GM19023 (cell line): ENCODE measurements around the gene RABGEF1.
"Not testable (repeated sequence)": the region's sequence is repeated elsewhere in the genome, so short reads cannot be mapped to it uniquely, and the experiment has no call there.

ENCODE experiments used
- ATAC-seq: cut with Tn5 transposase; IDR thresholded peaks from one replicate; pipeline ENCODE4 v1.9.1; 2021; ENCODE audit warnings: mild to moderate bottlenecking, moderate library complexity; ENCODE audit not compliant: unreplicated experiment

The RABGEF1 gene

DNA sequence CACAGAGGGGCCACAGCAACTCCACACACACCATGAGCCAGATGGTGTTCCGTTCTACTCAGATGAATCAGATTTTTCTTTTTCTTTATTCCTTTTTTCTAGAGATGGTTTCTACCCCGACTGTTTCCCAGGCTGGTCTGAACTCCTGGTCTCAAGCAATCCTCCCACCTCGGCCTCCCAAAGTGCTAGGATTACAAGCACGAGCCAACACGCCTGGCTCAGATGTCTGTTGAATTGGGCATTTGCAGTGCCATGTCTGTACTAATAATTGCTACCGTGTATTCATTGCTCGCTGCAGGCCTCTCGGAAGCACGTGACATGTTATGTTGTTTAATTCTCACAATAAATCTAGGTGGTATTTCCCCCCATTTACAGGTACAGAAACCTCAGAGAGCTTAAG is 67.2 kb downstream of the RABGEF1 start:
- no peak for ATAC-seq

DNA sequence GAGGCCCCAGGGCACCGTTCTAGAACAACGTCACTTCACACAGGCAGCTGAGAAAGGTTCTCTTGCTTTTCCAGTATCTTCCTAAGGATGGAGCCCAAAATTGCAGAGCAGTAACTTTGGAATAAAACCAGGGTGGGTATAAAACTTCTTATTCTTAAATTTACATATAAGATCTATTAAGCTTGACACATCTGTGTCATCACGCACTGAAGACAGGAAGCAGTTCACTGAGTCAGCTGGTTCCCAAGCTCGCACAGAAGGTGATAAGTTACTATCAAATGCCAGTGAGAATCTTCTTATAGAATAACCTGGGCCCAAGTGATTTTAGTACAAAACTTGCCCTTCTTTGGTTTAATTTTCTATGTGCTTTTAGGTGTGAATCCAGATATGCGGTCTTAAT is 70.2 kb downstream of the RABGEF1 start:
- no peak for ATAC-seq

DNA sequence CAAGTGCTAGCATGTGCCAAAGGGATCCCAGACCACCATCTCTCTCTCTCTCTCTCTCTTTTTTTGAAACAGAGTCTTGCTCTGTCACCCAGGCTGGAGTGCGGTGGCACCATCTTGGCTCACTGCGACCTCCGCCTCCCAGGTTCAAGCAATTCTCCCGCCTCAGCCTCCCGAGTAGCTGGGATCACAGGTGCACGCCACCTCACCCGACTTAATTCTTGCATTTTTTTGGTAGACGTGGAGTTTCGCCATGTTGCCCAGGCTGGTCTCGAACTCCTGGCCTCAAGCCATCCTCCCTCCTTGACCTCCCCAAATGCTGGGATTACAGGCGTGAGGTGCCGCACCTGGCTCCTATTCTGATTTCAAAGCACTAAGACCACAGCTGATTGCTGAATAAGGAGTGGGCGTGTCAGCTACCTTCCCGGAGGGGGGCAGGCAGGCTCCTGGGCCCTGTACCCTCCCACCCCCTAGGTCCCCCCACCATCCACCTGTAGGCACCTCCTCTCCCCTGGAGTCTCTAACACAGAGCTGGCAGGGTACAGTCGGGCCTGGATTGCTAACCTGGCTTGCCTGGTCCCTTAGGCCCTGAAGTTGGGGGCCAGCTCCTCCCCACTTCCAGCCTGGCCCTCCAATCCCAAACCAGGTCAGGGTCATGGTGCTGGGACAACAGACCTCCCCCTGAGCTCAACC is 74.8 kb downstream of the RABGEF1 start:
- not testable (repeated sequence) for ATAC-seq

DNA sequence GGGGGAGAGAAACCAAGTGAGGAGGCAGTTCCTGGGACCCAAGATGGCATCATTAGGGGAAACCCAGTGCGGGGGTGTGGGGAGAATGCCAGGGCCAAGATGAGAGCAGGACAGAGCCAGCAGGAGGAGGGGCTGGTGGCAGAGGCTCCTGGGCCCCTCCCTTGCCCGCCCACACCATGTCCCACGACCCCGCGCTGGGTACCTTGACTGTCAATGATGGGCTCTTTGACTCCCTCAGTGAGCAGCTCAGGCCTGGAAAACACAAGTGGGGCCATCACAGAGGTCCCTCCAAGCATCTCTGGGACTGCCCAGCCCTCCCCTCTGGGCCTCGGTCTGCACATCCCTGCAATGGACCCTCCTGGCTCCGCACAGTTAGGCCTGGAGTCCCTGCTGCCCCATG is 75.4 kb downstream of the RABGEF1 start:
- no peak for ATAC-seq

DNA sequence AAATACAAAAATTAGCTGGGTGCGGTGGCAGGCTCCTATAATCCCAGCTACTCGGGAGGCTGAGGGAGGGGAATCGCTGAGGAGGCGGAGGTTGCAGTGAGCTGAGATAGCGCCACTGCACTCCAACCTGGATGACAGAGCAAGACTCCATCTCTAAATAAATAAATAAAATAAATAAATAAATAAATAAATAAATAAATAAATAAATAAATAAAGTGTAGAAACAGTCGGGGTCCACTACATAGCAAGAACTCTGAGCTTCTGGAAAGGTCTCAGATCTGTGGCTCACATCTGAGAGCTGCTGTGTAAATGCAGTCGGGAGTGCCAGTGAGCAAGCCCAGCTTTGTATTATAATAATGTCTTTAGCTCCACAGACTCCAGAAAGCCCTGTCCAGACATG is 76.1 kb downstream of the RABGEF1 start:
- not testable (repeated sequence) for ATAC-seq

DNA sequence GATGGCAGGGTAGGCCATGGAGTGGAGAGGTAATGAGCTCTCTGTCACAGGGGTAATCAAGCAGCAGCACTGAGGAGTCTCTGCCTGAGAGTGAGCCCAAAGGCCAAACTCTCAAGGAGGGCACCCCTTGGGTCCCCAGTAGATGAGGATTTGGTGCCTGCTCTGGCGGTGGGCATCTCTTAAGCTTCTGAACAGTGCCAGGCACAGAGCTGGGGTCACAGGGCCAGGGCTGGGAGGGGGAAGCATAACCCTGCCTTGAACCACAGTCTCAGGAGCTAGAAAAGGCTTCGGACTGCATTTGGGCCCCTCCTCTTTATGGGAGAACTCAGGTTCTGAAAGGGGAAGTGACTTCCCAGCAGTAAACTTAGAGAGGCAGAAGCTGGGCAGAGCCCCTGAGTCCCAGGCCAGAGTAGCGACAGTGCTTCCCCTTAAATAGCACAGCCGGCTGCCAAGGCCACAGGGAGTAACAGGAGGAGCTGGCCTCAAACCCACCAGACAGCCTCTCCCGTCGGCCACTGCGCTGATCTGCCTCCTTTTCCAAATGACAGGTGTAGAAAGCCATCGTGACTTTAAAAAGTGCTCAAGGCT is 76.8 kb downstream of the RABGEF1 start:
- ATAC-seq: peak; percentile 47

DNA sequence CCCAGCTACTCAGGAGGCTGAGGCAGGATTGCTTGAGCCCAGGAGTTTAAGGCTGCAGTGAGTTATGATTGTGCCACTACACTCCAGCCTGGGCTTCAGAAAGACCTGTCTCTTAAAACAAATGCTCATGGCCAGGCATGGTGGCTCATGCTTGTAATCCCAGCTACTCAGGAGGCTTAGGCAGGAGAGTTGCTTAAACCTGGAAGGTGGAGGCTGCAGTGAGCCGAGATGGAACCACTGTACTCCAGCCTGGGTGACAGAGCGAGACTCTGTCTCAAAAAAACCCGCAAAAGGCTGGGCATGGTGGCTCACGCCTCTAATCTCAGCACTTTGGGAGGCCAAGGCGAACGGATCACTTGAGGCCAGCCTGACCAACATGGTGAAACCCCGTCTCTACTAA is 77.4 kb downstream of the RABGEF1 start:
- ATAC-seq: peak; percentile 22

DNA sequence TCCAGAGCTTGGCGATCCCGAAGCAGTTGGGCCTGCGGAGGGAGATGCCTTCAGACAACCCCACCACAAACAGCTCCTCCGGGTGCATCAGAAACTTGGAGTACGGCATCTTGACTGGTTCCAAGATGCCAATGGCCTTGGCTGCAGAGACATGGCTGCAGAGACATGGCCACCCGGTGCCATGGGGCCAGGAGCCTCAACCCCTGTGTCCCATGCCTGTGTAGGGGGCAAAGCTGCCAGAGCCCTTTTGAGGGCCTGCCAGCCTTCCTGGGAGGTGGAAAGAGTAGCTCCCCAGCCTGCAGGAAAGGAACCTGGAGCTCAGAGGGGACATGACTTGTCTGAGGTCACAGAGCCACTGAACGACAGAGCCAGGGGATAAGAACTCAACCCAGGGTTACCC is 83.5 kb downstream of the RABGEF1 start:
- ATAC-seq: no peak

DNA sequence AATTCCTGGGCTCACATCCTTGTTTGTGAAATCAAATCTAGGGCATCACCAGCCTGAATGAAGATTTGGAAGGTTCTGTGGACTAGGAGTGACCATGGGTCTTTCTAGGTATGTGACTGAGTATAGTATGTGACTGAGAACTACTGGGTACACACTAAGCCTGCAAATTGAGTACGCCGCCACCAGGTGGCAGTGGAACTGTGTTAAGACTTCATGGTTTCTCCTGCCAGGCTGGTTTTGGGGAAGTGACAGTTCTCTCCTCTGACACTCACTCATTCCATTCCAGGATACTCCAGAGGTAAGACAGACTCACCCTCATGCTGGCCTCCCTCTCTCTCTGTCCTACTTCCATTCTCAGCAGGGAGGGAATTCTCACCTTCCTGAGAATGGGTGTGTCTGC is 85.0 kb downstream of the RABGEF1 start:
- ATAC-seq: not testable (repeated sequence)

DNA sequence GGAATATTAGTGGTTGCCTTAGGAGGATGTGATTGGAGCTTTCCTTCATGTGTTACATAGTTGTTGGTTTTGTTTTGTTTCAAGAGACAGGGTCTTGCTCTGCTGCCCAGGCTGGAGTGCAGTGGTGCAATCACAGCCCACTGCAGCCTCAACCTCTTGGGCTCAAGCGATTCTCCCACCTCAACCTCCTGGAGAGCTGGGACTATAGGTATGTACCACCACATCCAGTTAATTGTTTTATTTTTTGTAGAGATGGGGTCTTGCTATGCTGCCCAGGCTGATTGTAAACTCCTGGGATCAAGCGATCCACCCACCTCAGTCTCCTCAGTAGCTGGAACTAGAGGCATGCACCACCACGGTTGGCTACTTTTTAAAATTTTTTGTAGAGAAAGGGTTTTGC is 86.1 kb downstream of the RABGEF1 start:
- no peak for ATAC-seq

DNA sequence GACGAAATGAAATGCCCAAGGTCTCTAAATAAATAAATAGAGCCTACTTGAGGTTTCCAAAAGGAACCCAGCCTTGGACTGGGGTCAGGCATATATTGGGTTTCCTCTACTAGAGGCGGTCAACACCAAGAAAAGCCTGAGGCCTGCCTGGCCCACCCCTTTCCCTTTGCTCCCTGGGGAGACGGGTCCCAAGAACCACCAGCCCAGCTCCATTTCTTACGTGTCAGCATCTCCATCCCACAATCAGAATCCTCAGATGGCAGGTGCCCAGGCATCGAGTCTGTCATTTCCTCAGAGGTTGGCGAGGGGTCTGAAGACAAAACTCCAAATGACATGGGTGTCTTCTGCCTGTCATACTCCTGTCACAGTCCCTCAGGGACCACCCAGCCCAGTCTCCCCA is 90.4 kb downstream of the RABGEF1 start:
- ATAC-seq: not testable (repeated sequence)

DNA sequence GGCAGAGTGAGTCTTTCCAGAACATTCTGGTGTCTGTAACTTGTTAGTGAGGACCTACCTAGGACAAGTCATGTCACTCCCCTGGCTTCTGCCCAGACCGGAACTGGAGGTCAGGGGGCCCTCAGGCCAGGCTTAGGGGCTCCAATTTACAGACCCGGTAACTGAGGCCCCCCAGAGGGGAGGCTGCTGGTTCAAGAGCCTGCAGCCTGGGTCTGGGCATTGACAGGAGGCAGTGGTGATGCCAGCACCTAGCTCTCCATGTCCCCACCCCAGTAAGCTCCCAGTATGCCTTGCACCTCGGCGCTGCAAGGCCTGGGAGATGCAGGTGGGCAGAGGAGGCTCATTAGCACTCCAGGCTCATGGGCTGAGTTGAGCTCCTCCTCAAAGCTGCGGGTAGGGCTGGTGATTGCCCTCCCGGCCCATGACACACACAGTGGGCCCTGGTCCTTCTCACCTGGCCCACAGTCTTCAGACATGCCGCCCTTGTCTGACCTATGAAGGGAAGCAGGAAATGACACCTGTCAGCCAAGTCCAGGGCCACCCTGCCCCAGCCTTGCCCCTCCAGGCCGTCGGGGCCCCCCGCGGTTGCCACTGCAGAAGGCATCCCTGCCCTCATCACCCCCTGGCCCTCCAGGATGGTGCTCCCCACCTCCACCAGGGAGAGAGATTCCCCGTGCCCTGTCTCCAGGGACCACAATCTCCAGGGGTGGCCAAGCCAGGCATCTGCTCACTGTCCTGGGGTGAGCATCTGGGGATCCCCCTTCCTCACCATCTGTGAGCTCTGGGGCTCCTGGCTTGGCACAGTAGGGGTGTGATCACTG is 92.2 kb downstream of the RABGEF1 start:
- ATAC-seq: no peak

DNA sequence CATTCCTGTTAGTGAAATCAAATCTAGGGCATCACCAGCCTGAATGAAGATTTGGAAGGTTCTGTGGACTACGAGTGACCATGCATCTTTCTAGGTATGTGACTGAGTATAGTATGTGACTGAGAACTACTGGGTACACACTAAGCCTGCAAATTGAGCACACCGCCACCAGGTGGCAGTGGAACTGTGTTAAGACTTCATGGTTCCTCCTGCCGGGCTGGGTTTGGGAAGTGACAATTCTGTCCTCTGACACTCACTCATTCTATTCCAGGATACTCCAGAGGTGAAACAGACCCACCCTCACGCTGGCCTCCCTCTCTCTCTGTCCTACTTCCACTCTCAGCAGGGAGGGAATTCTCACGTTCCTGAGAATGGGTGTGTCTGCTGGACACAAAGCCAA is 96.5 kb downstream of the RABGEF1 start:
- ATAC-seq: no peak

DNA sequence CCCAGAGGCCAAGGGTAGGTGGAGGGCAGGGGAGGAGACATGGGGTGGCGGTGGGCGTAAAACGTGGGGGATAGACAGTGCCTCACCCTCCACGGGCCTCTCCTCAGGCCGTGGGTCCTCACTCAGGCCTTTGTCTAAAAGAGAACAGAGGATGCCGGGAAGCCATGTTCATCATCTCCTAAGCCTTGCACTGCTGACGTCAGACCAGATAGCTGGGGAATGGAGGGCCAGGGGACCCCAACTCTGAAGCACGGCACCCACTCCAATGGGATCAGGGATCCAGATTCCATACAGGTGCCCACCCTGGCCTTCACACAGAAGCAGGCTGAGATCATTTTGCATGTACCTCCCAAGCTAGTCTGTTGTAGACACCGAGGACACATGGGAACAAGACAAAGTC is 97.1 kb downstream of the RABGEF1 start:
- no peak for ATAC-seq

DNA sequence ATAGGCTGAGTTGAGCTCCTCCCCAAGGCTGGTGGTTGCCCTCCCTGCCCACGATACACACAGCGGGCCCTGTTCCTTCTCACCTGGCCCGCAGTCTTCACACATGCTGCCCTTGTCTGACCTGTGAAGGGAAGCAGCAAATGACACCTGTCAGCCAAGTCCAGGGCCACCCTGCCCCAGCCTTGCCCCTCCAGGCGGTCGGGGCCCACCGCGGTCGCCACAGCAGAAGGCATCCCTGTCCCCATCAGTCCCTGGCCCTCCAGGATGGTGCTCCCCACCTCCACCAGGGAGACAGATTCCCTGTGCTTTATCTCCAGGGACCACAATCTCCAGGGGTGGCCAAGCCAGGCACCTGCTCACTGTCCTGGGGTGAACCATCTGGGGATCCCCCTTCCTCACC is 99.3 kb downstream of the RABGEF1 start:
- no peak for ATAC-seq

DNA sequence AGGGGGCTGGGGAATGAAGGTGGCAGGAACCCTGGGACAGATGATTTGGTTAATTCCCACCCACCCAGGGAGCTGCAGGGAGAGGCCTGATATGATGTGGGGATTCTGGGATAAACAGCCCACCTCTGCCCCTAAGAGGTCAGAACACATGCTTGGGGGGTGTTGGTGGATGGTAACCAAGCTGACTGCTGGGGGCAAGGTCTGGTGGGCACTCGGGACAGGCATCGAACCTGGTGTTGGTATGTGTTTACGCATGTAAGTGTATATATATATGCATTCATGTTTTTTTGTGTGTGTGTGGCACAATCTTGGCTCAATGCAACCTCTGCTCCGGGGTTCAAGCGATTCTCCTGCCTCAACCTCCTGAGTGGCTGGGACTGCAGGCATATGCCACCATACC is 99.8 kb downstream of the RABGEF1 start:
- ATAC-seq: no peak

DNA sequence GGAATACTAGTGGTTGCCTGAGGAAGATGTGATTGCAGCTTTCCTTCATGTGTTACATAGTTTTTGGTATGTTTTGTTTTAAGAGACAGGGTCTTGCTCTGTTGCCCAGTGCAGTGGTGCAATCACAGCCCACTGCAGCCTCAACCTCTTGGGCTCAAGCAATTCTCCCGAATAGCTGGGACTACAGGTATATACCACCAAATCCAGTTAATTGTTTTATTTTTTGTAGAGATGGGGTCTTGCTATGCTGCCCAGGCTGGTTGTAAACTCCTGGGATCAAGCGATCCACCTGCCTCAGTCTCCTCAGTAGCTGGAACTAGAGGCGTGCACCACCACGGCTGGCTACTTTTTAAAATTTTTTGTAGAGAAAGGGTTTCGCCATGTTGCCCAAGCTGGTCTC is 101.4 kb downstream of the RABGEF1 start:
- no peak for ATAC-seq

DNA sequence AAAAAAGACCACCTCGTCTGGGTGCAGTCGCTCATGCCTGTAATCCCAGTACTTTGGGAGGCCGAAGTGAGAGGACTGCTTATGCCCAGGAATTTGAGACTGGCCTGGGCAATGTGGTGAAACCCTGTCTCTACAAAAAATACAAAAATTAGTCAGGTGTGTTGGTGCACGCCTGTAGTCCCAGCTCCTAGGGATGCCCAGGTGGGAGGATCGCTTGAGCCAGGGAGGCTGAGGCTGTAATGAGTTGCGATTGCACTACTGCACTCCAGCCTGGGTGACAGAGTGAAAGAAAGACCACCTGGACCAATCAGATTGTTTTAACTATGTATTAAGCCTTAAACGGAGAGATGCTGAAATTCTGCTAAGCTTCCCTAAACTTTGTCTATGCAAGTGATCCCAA is 103.0 kb downstream of the RABGEF1 start:
- not testable (repeated sequence) for ATAC-seq

DNA sequence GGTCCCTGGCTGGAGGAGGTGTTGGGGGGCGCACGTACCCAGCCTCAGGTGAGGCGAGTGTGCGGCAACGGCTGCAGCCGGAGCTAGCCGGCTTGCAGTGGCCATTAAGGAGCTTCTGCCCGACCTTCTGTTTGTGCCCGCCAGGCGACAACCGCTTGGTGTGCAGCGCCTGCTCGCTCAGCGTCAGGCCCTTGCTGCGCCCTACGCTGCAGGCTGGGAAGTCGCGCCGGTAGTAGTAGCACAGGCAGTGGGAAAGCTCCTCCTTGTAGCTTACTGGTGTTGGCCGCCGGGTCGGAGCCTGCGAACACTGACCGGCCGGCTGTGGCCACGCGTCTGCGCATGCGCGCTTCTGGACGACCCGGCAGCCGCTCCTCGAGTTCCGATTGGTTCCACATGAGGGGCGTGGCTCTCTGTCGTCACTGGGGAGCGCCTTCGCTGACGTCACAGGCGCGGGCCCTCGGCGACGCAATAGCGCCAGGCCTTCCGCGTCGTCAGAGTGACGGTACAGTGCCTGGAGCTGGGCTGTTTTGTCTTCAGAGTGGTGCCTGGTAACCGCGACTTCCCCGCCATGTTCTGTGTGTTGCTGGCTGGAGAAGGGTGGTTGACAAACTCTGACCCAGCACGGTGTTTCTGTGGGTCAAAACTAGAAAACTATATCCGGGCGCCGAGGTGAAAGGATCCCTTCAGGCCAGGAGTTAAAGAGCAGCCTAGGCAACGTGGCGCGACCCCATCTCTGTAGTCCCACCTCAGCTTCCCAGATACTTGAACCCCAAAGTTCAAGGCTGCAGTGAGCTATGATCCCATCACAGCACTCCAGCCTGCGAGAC is 104.2 kb downstream of the RABGEF1 start:
- peak; percentile 94 for ATAC-seq

DNA sequence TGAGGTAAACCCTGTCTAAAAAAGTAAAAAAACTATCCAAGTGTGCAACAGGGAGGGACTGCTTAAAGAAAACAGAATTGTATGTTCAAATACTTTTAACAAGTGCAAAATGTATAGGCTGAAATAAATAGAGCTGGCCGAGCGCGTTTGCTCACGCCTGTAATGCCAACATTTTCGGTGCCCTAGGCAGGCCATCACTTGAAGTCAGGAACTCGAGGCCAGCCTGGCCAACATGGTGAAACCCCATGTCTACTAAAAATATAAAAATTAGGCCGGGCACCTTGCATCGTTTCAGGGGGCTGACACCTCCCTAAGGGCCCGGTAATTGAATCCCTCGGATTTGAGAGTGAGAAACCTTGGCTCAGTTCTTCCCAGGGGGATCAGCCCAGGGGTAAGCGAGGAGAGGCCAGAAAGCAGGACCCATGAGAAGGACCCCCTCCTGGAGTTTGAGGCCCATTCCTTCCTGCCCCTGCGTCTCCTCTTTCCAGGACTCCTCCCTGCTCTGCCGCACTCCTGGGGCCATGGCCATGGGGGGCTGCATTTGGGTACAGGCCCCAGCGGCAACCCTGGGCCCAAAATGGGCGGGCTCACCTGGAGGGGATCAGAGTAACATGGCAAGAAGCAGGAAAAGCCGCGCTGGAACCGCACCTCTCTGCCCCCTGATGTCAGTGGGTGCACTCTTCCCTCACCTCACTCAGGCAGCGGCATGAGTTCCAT is 105.0 kb downstream of the RABGEF1 start:
- ATAC-seq: no peak

DNA sequence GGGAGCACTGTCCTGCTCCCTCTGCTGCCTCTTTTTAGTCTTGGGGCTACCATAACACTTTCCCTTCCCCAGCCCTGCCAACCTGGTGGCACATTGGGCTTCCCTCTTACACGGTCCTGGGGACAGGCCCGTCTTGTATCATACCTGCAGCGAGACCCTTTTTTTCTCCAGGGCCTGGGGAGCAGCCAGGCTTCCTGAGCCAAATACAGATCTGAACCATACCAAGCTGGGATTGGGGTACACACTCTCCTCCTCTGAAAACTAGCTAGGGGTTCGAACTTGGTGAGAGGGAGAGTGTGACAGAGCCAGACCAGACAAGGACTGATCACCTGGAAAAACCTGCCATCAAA is 105.5 kb downstream of the RABGEF1 start:
- ATAC-seq: not testable (repeated sequence)
